GM12864 (cell line): Measurements from ENCODE around the gene BBIP1.

ENCODE experiments used
- DNase-seq: peaks from one replicate; pipeline ENCODE4 v3.0.0-alpha.2; 2011; ENCODE audit warnings: low read depth
- H3K4me3 ChIP-seq: 2 replicates; pipeline ENCODE4 v1.5.1; 2011; ENCODE audit warnings: mild to moderate bottlenecking, low read depth, low read length, control low read depth
- CTCF ChIP-seq: IDR thresholded peaks from 2 replicates; pipeline ENCODE4 v1.5.1; 2011; ENCODE audit warnings: low read depth, mild to moderate bottlenecking, moderate library complexity, low read length, control low read depth, inconsistent platforms; ENCODE audit errors: missing control alignments

Gene BBIP1

GRCh38 chr10:110867807-110868465 is 51.0 kb downstream of the BBIP1 start:
- DNase-seq = no peak
- 0 out of 2 replicates have a peak overlapping the region, but pooled peaks have one; percentile 9 for H3K4me3 ChIP-seq
- no peak for TF ChIP-seq CTCF

GRCh38 chr10:110867011-110867806 is 51.8 kb downstream of the BBIP1 start:
- DNase-seq = peak; percentile 77
- H3K4me3 ChIP-seq = 0 out of 2 replicates have a peak overlapping the region, but pooled peaks have one; percentile 9

GRCh38 chr10:110865809-110866482 is 53.0 kb downstream of the BBIP1 start:
- no peak for DNase-seq
- no peak overlapping the region; the same call in 1 of the 2 replicates for H3K4me3 ChIP-seq
- TF ChIP-seq CTCF = no peak

- no peak for TF ChIP-seq CTCF
- H3K4me3 ChIP-seq = peak overlapping the region; percentile 42; the same call in 1 of the 2 replicates
- no peak for DNase-seq
Observed at GRCh38 chr10:110865186-110865808, 53.7 kb downstream of the BBIP1 start.

- peak; percentile 94 for DNase-seq
- H3K4me3 ChIP-seq = peak overlapping the region; percentile 42
- no peak for TF ChIP-seq CTCF
Observed at GRCh38 chr10:110864662-110865140, 54.3 kb downstream of the BBIP1 start.

GRCh38 chr10:110863956-110864355 is 55.0 kb downstream of the BBIP1 start:
- DNase-seq = no peak
- H3K4me3 ChIP-seq = no peak overlapping the region
- TF ChIP-seq CTCF = no peak

- no peak for TF ChIP-seq CTCF
- DNase-seq = no peak
- H3K4me3 ChIP-seq = no peak overlapping the region
Observed at GRCh38 chr10:110863361-110863760, 55.6 kb downstream of the BBIP1 start.
